ENCODE data around the gene C17orf67. TPM values are rescaled to one million over a fixed set of nuclear protein-coding genes. Genes with fewer than 3 reads are reported as not detected.

Gene C17orf67
- total and polyA plus RNA-seq, 10 donors = 2.0 to 10.4 (median 4.4) TPM

DNA sequence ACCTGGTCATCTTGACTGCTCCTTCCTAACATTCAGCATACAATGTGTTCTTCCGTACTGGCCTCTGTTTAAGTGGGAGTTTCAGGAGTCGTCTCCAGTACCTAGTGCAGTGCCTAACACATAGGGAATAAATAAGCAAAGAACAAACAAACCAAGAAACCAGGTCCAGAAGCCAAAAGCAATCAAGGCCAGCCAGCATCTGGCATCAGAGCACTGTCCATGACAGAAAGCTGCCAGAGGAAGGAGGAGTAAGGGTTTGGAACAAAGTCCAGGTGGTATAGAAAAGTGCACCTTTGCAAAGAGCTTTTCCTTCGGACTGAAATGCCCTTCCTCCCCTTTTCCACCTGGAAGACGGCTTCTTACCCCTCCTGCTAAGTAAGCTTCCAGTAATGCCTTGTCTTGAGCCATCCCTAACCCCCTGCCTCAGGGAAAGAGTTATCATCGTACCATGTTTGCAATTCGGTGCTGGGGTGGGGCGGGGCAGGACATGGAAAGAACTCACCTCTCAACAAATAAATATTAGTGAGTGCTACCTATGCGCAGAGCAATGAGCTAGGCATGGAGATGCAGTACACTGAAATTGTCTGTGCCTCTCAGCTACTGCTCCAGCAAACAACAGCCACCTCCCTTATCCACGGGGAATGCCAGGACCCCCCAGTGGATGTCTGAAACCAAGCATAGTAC, 47.6 kb downstream of the C17orf67 start:
- Histone ChIP-seq H3K9me3 (no peaks in the 10 kb centered on the region), H3K4me3 (no peak overlapping the region), H3K27me3 (replicated peaks in 1 of 7) (peaks cover 0 to 8% (median 0%) of the 10 kb centered on the region in 7 donors), H3K4me1 (peaks cover 0 to 12% (median 9%) of the 10 kb centered on the region in 6 donors), H3K27ac (no peak overlapping the region), H3K36me3 (no peaks in the 10 kb centered on the region)
- WGBS, 5 donors = 88 to 93% (median 90%) methylated on average over 9 of the region's 9 CpGs
- intact Hi-C loops (cut with DNase I; ENCODE audit: low total_unique reads) = no loop called here
- DNase-seq = no peak
- no peak for TF ChIP-seq POLR2AphosphoS5 (IDR thresholded peaks at IDR 0.05)
- TF ChIP-seq POLR2A (IDR thresholded peaks at IDR 0.05) = no peak
- TF ChIP-seq, protein P1, sequence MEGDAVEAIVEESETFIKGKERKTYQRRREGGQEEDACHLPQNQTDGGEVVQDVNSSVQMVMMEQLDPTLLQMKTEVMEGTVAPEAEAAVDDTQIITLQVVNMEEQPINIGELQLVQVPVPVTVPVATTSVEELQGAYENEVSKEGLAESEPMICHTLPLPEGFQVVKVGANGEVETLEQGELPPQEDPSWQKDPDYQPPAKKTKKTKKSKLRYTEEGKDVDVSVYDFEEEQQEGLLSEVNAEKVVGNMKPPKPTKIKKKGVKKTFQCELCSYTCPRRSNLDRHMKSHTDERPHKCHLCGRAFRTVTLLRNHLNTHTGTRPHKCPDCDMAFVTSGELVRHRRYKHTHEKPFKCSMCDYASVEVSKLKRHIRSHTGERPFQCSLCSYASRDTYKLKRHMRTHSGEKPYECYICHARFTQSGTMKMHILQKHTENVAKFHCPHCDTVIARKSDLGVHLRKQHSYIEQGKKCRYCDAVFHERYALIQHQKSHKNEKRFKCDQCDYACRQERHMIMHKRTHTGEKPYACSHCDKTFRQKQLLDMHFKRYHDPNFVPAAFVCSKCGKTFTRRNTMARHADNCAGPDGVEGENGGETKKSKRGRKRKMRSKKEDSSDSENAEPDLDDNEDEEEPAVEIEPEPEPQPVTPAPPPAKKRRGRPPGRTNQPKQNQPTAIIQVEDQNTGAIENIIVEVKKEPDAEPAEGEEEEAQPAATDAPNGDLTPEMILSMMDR (IDR thresholded peaks at IDR 0.05 in 8 of 11, conservative IDR thresholded peaks at IDR 0.05 in 3 of 11) = no peak

DNA sequence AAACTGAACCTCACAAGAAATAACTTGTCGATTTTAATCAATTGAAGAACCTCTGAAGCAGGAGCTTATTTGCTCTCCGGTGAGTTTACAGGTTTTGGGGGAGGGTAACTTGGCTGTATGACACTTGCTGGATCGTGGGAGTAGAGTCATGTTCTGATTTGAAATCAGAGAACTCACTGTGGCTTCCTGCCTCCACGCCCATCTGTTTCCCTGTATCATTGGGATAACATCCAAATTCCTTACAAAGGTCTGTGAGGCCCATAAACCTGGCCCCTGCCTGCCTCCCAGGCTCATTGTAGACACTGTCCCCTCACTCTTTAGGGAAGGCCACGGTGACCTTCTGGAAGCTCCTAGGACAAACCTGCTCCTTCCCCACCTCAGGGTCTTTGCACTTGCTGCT, 48.3 kb downstream of the C17orf67 start:
- Histone ChIP-seq H3K4me1 (peaks cover under 1 to 16% (median 11%) of the 10 kb centered on the region in 6 donors), H3K36me3 (no peaks in the 10 kb centered on the region), H3K9me3 (no peaks in the 10 kb centered on the region), H3K4me3 (no peak overlapping the region), H3K27ac (no peak overlapping the region), H3K27me3 (replicated peaks in 1 of 7) (peaks cover 0 to 15% (median 3%) of the 10 kb centered on the region in 7 donors)
- WGBS, 5 donors = 59 to 75% (median 66%) methylated on average over 5 of the region's 5 CpGs
- TF ChIP-seq POLR2A (IDR thresholded peaks at IDR 0.05) (no peak), POLR2AphosphoS5 (IDR thresholded peaks at IDR 0.05) (no peak)
- TF ChIP-seq, protein P1 (IDR thresholded peaks at IDR 0.05 in 8 of 11, conservative IDR thresholded peaks at IDR 0.05 in 3 of 11) = no peak
- no peak for DNase-seq
- intact Hi-C loops (cut with DNase I; ENCODE audit: low total_unique reads) = no loop called here

DNA sequence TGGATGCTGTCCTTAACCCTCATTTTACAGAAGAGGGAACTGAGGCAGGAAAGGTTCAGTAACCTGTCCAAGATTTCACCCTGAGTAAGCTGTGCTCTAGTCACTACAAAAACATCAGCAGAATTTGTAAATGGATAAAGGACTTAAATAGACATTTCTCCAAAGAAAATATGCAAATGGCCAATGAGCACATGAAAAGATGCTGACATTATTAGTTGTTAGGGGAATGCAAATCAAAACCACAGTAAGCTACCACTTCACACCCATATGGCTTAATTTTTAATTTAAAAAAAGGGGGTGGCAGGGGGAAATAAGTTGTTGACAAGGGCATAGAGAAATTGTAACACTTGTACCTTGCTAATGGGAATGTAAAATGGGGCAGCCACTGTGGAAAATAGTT, 51.4 kb downstream of the C17orf67 start:
- H3K4me1 ChIP-seq = peaks cover 4 to 27% (median 20%) of the 10 kb centered on the region in 6 donors
- peaks cover 0 to 18% (median 4%) of the 10 kb centered on the region in 7 donors for H3K27me3 ChIP-seq (replicated peaks in 1 of 7)
- intact Hi-C loops (cut with DNase I; ENCODE audit: low total_unique reads) = loop anchor here (5.0 kb wide), 1 partner anchor 190 kb away; the partner anchor contains the start of gene NOG
- no peak for DNase-seq
- H3K4me3 ChIP-seq = no peak overlapping the region
- no peaks in the 10 kb centered on the region for H3K36me3 ChIP-seq
- no peaks in the 10 kb centered on the region for H3K9me3 ChIP-seq
- H3K27ac ChIP-seq = no peak overlapping the region
- TF ChIP-seq POLR2AphosphoS5 (IDR thresholded peaks at IDR 0.05) (no peak), POLR2A (IDR thresholded peaks at IDR 0.05) (no peak)
- TF ChIP-seq, protein P1 (IDR thresholded peaks at IDR 0.05 in 8 of 11, conservative IDR thresholded peaks at IDR 0.05 in 3 of 11) = no peak

DNA sequence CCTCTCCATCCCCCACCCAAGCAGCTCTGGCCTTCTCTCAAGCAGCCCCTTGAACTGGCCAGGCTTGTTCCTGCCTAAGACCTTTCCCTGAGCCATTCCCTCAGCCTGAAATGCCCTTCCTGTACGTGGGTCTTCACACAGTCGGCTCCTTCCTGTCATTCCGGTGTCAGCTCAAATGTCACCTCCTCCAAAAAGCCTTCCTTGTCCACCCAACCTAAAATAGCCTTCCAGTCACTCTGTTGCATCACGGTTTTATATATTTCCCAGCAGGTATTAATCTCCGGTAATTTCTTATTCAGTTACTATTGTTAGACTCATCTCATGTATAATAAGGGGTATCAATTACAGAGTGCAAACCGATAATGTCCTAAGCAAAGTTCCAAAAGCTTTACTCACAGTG, 51.8 kb downstream of the C17orf67 start:
- TF ChIP-seq POLR2A (IDR thresholded peaks at IDR 0.05) = no peak
- TF ChIP-seq, protein P1 (IDR thresholded peaks at IDR 0.05 in 8 of 11, conservative IDR thresholded peaks at IDR 0.05 in 3 of 11) = no peak
- no peak for TF ChIP-seq POLR2AphosphoS5 (IDR thresholded peaks at IDR 0.05)
- no peak for DNase-seq
- intact Hi-C loops (cut with DNase I; ENCODE audit: low total_unique reads) = loop anchor here (5.0 kb wide), 1 partner anchor 190 kb away; the partner anchor contains the start of gene NOG
- Histone ChIP-seq H3K4me3 (no peak overlapping the region), H3K27me3 (replicated peaks in 1 of 7) (peaks cover 0 to 18% (median 4%) of the 10 kb centered on the region in 7 donors), H3K36me3 (no peaks in the 10 kb centered on the region), H3K4me1 (peaks cover 4 to 23% (median 16%) of the 10 kb centered on the region in 6 donors), H3K9me3 (no peaks in the 10 kb centered on the region), H3K27ac (no peak overlapping the region)
- WGBS, 5 donors = 55 to 70% (median 60%) methylated on average over 6 of the region's 6 CpGs

Measured in spleen (tissue), 11 donors.